ENCODE data around the gene TRIM17. TPM values are rescaled to one million over a fixed set of nuclear protein-coding genes. Genes with fewer than 3 reads are reported as not detected.
A peak's percentile ranks its signal among the peaks of the same experiment; 100 is the strongest.

Gene TRIM17
- total RNA-seq, 2 experiments from 2014 or later, result 1.9 to 2.7 TPM

DNA sequence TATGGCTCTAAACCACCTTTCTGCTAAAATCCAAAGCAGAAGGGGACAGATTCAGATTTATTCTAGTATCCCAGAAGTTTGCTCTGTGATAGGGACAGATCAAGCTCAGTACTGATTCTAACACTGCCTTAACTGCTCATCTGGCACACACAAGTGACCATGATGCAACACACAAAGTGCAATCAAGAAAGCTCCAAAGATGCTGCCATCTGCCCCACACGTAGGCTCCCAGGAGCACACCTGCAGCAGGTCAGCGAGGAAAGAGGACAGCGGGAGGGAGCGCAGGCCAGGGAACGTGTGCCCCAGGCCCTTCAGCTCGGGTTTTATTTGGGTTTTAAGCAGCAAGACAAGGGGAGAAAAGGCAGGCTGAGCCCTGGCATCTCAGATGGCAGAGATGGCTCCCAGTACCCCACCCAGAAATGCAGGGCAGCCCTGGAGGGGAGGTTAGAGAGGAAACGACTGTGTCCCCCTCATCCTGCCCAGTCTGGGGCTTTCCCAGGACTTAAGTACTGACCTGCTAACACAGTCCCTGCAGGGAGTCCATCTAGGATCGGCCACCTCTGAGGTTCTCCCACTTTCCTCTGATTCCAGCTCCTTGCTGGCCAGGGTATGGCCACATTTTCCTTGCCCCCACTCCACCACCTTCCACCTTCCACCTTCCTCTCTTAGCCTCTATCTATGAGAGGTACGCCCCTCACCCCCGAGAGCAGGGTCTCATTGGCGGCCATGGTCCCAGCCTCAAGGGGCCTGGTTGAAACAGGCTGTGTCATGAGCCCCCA is 11.3 kb downstream of the TRIM17 start:
- peaks cover 50% of the 10 kb centered on the region for H3K4me1 Mint-ChIP-seq (ENCODE audit: low read depth)
- H3K36me3 Mint-ChIP-seq (ENCODE audit: low read depth), result peaks cover 46% of the 10 kb centered on the region
- H3K27me3 Mint-ChIP-seq, result no peaks in the 10 kb centered on the region
- no peaks in the 10 kb centered on the region for H3K9me3 Mint-ChIP-seq
- POLR2A ChIA-PET, result interaction anchor here (0.6 to 3.6 kb wide), 10 partner anchors 10 to 136 kb away, joined by 3 to 22 read pairs (median 4); partner anchors contain the start of gene TRIM17
- H3K27ac Mint-ChIP-seq, result peak overlapping the region; percentile 91
- DNase-seq, result no peak
- CTCF ChIA-PET, result interaction anchor here (1.1 to 2.1 kb wide), 5 partner anchors 10 to 96 kb away, joined by 3 to 8 read pairs (median 4); a partner anchor contains a TSS
- intact Hi-C loops (cut with micrococcal nuclease), result loop anchor here (5.0 kb wide), 1 partner anchor 52 kb away; a partner anchor contains a TSS
- no peak for TF ChIP-seq CTCF (IDR thresholded peaks at IDR 0.05)
- peak overlapping the region; percentile 98 for H3K4me3 Mint-ChIP-seq
- no peak for ATAC-seq

DNA sequence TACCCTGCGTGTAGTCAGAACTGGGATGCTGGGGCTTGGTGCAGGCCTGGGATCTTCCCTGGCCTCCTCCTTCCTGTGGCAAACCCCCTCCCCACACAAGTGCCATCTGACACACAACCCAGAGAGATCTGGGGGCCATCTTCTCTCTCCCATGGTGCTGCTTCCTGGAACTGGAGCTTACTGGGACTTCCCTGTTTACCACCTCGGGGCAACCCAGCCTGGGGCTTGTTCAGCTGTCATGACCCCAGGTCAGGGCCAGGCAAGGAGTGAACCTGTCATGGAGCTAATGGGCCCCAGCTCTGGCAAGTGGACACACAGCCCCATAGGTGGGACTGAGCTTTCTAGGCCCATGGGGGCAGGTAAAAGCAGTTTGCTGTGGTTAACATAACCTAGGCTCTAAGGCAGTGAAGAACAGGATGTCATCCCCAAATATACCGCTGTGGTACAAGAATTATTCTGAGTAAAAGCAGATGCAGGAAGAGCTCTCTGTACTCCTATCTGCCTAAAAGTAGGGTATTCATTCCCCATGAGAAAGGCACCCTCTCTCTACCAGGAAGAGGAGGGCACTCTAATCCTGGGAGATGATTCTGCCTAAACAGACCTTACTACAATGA is 12.4 kb downstream of the TRIM17 start:
- ATAC-seq, result no peak

GRCh38 chr1:228403231-228403631 is 13.4 kb downstream of the TRIM17 start:
- CTCF ChIA-PET, result no interaction called here
- no peak for ATAC-seq
- DNase-seq, result no peak
- Mint-ChIP-seq H3K27me3 (no peaks in the 10 kb centered on the region), H3K36me3 (ENCODE audit: low read depth) (peaks cover 53% of the 10 kb centered on the region), H3K27ac (peak overlapping the region; percentile 79), H3K4me3 (no peak overlapping the region), H3K9me3 (no peaks in the 10 kb centered on the region), H3K4me1 (ENCODE audit: low read depth) (peaks cover 45% of the 10 kb centered on the region)
- no peak for TF ChIP-seq CTCF (IDR thresholded peaks at IDR 0.05)
- intact Hi-C loops (cut with micrococcal nuclease), result no loop called here
- POLR2A ChIA-PET, result interaction anchor here (0.8 kb wide), 1 partner anchor 11 kb away, joined by 3 read pairs; no protein-coding TSS in a partner anchor

More for the DNA sequence above, 12.4 kb downstream of the TRIM17 start:
- peaks cover 53% of the 10 kb centered on the region for H3K36me3 Mint-ChIP-seq (ENCODE audit: low read depth)
- no peak for TF ChIP-seq CTCF (IDR thresholded peaks at IDR 0.05)
- H3K27ac Mint-ChIP-seq, result peak overlapping the region; percentile 79
- ChIA-PET CTCF (interaction anchor here (1.1 to 2.1 kb wide), 4 partner anchors 12 to 97 kb away, joined by 3 to 8 read pairs (median 4); a partner anchor contains a TSS), POLR2A (interaction anchor here (1.1 to 3.6 kb wide), 4 partner anchors 9 to 60 kb away, joined by 4 to 22 read pairs (median 9); a partner anchor contains a TSS)
- DNase-seq, result peak; percentile 27
- H3K9me3 Mint-ChIP-seq, result no peaks in the 10 kb centered on the region
- peak overlapping the region; percentile 98 for H3K4me3 Mint-ChIP-seq
- peaks cover 47% of the 10 kb centered on the region for H3K4me1 Mint-ChIP-seq (ENCODE audit: low read depth)
- intact Hi-C loops (cut with micrococcal nuclease), result no loop called here
- H3K27me3 Mint-ChIP-seq, result no peaks in the 10 kb centered on the region

DNA sequence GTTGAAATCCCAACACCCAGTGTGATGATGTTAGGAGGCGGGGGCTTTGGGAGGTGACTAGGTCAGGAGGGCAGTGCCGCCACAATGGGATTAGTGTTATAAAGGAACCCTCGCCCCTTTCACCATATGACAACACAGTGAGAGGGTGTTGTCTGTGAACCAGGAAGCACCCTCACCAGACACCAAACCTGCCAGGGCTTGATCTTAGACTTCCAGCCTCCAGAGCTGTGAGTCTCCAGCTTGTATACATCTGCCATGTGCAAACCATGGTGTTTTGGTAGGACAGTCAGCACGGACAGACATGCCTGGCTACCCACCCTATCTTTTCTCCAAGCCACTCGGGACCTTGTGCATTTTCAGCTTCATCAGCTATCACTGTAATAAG is 14.0 kb downstream of the TRIM17 start:
- peak overlapping the region; percentile 79 for H3K27ac Mint-ChIP-seq
- H3K4me1 Mint-ChIP-seq (ENCODE audit: low read depth), result peaks cover 45% of the 10 kb centered on the region
- ChIA-PET POLR2A (interaction anchor here (0.8 kb wide), 1 partner anchor 12 kb away, joined by 3 read pairs; no protein-coding TSS in a partner anchor), CTCF (no interaction called here)
- ATAC-seq (no peak), DNase-seq (no peak)
- peaks cover 55% of the 10 kb centered on the region for H3K36me3 Mint-ChIP-seq (ENCODE audit: low read depth)
- H3K4me3 Mint-ChIP-seq, result no peak overlapping the region
- H3K27me3 Mint-ChIP-seq, result no peaks in the 10 kb centered on the region
- TF ChIP-seq CTCF (IDR thresholded peaks at IDR 0.05), result no peak
- intact Hi-C loops (cut with micrococcal nuclease), result no loop called here
- H3K9me3 Mint-ChIP-seq, result no peaks in the 10 kb centered on the region
